Heart left ventricle (tissue), 13 donors: Measurements from ENCODE around the gene EML6.

Experiments used
- CTCF ChIP-seq, 12 donors: fragments of 200-600 bp; sonication (generic) in 4 of 12; IDR thresholded peaks; one replicate each; pipeline versions ENCODE4 v1.5.0 to v1.8.0; 2018 to 2022; ENCODE audit warnings: antibody characterized with exemption in 12 of 12, mild to moderate bottlenecking in 5 of 12
- POLR2A ChIP-seq, 2 donors: fragments of 450-650 bp; IDR thresholded peaks; one replicate each; pipeline ENCODE4 v1.6.1; 2017; ENCODE audit warnings: antibody characterized with exemption in 2 of 2, mild to moderate bottlenecking in 2 of 2, moderate library complexity in 2 of 2
- donor health status: ischemic (EF 13 %, LVEDD 7.1; RV severe dilation, severe dysfunction).
- donor health status: DM: no; HTN: yes; CAD: no.
- donor health status: DM: no; HTN: no; CAD: no.
- donor health status: ischemic (EF 25% LVEDD 6.9; RV normal size, moderate dysfunction).
- donor health status: ischemic (EF 25% LVEDD 5.7; RV mildly dilated, moderate dysfunction).
- donor health status: ischemic (EF 35%, LVEDD 5.7; RV mildly dilated, moderate dysfunction).
- donor health status: nonischemic (EF 11% LVEDD 7.7; RV severe dilation, severe dysfunction).
- donor health status: DM: yes; HTN: yes; CAD: no.
- donor health status: PGD.
- donor health status: ischemic (EF 29% LVEDD 5.4; RV normal size, mild dysfunction).
- donor health status: nonischemic (EF 23%, LVEDD 6.1; RV moderate dilation, normal function).

- TF ChIP-seq CTCF (IDR thresholded peaks at IDR 0.05) (no peak), POLR2A (IDR thresholded peaks at IDR 0.05) (no peak)
Observed at GRCh38 chr2:55003706-55004639, 280.5 kb downstream of the EML6 start.
